HepG2 (cell line): ENCODE measurements around the gene TADA2B. TPM values are rescaled to one million over a fixed set of nuclear protein-coding genes. Genes with fewer than 3 reads are reported as not detected.
A peak's percentile ranks its signal among the peaks of the same experiment; 100 is the strongest.

Source experiments
- ATAC-seq: fragments of 200-7000 bp; cut with Tn5 transposase; 3 replicates; pipeline ENCODE4 v1.9.1; 2020; ENCODE audit warnings: mild to moderate bottlenecking, moderate library complexity
- BruUV-seq: library from RNA; stranded (reverse); fragments of 400-500 nt; replicated peaks from 2 replicates; lab custom pipeline; 2021; lab: Mats Ljungman, UMichigan
- CTCF ChIA-PET: fragments of 300-600 bp; formaldehyde crosslinking; extraction: SDS; loops from one replicate; lab custom pipeline; 2021; ENCODE audit warnings: low total read pairs, inconsistent platforms, low intra/inter-chr PET ratio; lab: Yijun Ruan, JAX
- POLR2A ChIA-PET: fragments of 350-600 bp; sonication (Branson Sonifier 250); formaldehyde crosslinking; loops from one replicate; lab custom pipeline; 2020; ENCODE audit warnings: antibody characterized with exemption, inconsistent platforms; lab: Yijun Ruan, JAX
- DNase-seq: peaks from one replicate; pipeline ENCODE4 v3.0.0-alpha.2; 2015; ENCODE audit warnings: low spot score
- FAIRE-seq: peaks from 3 replicates; lab custom pipeline; 2011; peaks lifted over from hg19 to GRCh38; lab: Jason Lieb, UNC
- H2AFZ ChIP-seq: one replicate; pipeline ENCODE4 v1.6.1; 2011; ENCODE audit warnings: low read length, inconsistent platforms
- H3K27ac ChIP-seq: fragments of 300-600 bp; 3 replicates; pipeline ENCODE4 v1.8.0; 2011; ENCODE audit warnings: mixed run types, mild to moderate bottlenecking, mixed read lengths, low read length, inconsistent platforms; ENCODE audit not compliant: insufficient read depth; ENCODE audit errors: extremely low read length
- H3K27me3 ChIP-seq, 2 experiments: fragments of 200-600 bp in 1 of 2; 2 replicates in 1 of 2; 3 replicates in 1 of 2; pipeline versions ENCODE4 v1.6.0 to v1.8.0; 2011; ENCODE audit warnings: low read length in 2 of 2, mild to moderate bottlenecking in 2 of 2, moderate library complexity in 2 of 2, inconsistent platforms in 1 of 2; ENCODE audit not compliant: insufficient read depth in 2 of 2, control insufficient read depth in 1 of 2
- H3K36me3 ChIP-seq, 2 experiments: fragments of 200-600 bp in 1 of 2; replicated peaks in 1 of 2; 2 replicates in 1 of 2; 3 replicates in 1 of 2; pipeline versions ENCODE4 v1.5.1 to v1.8.0; 2011; ENCODE audit warnings: low read length in 2 of 2, inconsistent platforms in 1 of 2; ENCODE audit not compliant: insufficient read depth in 2 of 2, control insufficient read depth in 1 of 2
- H3K4me1 ChIP-seq: 2 replicates; pipeline ENCODE4 v1.5.1; 2012; ENCODE audit warnings: low read length, inconsistent platforms; ENCODE audit not compliant: insufficient read depth
- H3K4me2 ChIP-seq: 2 replicates; pipeline ENCODE4 v1.6.0; 2011; ENCODE audit warnings: low read depth, low read length, inconsistent platforms
- H3K4me3 ChIP-seq, 3 experiments: fragments of 200-600 bp in 1 of 3; sonication (generic), shearing (Covaris generic) in 1 of 3; replicated peaks in 1 of 3; 2 replicates each; pipeline ENCODE4 v1.5.1; 2011 to 2016; ENCODE audit warnings: low read length in 3 of 3, inconsistent platforms in 2 of 3, low read depth in 2 of 3, mild to moderate bottlenecking in 2 of 3, control low read depth in 1 of 3, mixed read lengths in 1 of 3; ENCODE audit not compliant: insufficient read depth in 1 of 3
- H3K79me2 ChIP-seq: one replicate; pipeline ENCODE4 v1.6.1; 2011; ENCODE audit warnings: low read length, inconsistent platforms; ENCODE audit not compliant: insufficient read depth
- H3K9ac ChIP-seq: 2 replicates; pipeline ENCODE4 v1.6.0; 2011; ENCODE audit warnings: mild to moderate bottlenecking, low read depth, low read length, inconsistent platforms; ENCODE audit not compliant: insufficient read depth
- H3K9me3 ChIP-seq: 2 replicates; pipeline ENCODE4 v1.5.1; 2012; ENCODE audit warnings: mild to moderate bottlenecking, low read length
- H4K20me1 ChIP-seq: 2 replicates; pipeline ENCODE4 v1.6.0; 2011; ENCODE audit warnings: inconsistent platforms, mild to moderate bottlenecking, low read length, moderate library complexity; ENCODE audit not compliant: insufficient read depth
- GZF1 ChIP-seq: sonication (generic); formaldehyde crosslinking; IDR thresholded peaks from 2 replicates; pipeline ENCODE4 v1.5.1; 2020; ENCODE audit warnings: mild to moderate bottlenecking, missing genetic modification reagents
- POLR2A ChIP-seq, 2 experiments: IDR thresholded peaks; 2 replicates each; pipeline ENCODE4 v1.6.1; 2011; ENCODE audit warnings: low read depth in 2 of 2, low read length in 2 of 2, mild to moderate bottlenecking in 1 of 2, moderate library complexity in 1 of 2; ENCODE audit not compliant: insufficient read depth in 1 of 2
- POLR2AphosphoS5 ChIP-seq: IDR thresholded peaks from 2 replicates; pipeline ENCODE4 v1.6.1; 2012; ENCODE audit warnings: low read depth, low read length
- POLR2G ChIP-seq: fragments of 200-400 bp; formaldehyde crosslinking; IDR thresholded peaks from 2 replicates; pipeline ENCODE4 v1.6.1; 2018; ENCODE audit warnings: mild to moderate bottlenecking, low read depth, low read length, moderate library complexity
- SIN3A ChIP-seq: IDR thresholded peaks from 2 replicates; pipeline ENCODE4 v1.6.1; 2011; ENCODE audit warnings: low read depth, mild to moderate bottlenecking, control low read depth, low read length, borderline replicate concordance
- SMAD3 ChIP-seq: sonication (generic); formaldehyde crosslinking; IDR thresholded peaks from 2 replicates; pipeline ENCODE4 v1.4.0; 2020; ENCODE audit warnings: missing genetic modification reagents
- SRF ChIP-seq: IDR thresholded peaks from 2 replicates; pipeline ENCODE4 v1.6.1; 2011; ENCODE audit warnings: mild to moderate bottlenecking, low read depth, low read length, moderate library complexity
- TAF1 ChIP-seq: sonication (generic); formaldehyde crosslinking; IDR thresholded peaks from 2 replicates; pipeline ENCODE4 v1.4.0; 2020; ENCODE audit warnings: missing genetic modification reagents
- ZMAT3 ChIP-seq: sonication (generic); formaldehyde crosslinking; conservative IDR thresholded peaks from 2 replicates; pipeline ENCODE4 v1.7.0; 2021; ENCODE audit warnings: missing genetic modification reagents
- ZNF441 ChIP-seq: sonication (generic); formaldehyde crosslinking; IDR thresholded peaks from 2 replicates; pipeline ENCODE4 v1.7.0; 2021; ENCODE audit warnings: missing genetic modification reagents, borderline replicate concordance
- ZNF7 ChIP-seq: IDR thresholded peaks from 2 replicates; pipeline ENCODE4 v1.6.1; 2016; ENCODE audit warnings: missing biosample characterization, missing genetic modification reagents
- ZNF775 ChIP-seq: sonication (generic); formaldehyde crosslinking; IDR thresholded peaks from 2 replicates; pipeline ENCODE4 v1.4.0; 2020; ENCODE audit warnings: missing genetic modification reagents, mild to moderate bottlenecking, moderate library complexity, borderline replicate concordance
- ZNF839 ChIP-seq: sonication (generic); formaldehyde crosslinking; IDR thresholded peaks from 2 replicates; pipeline ENCODE4 v1.4.0; 2020; ENCODE audit warnings: missing genetic modification reagents, mild to moderate bottlenecking, borderline replicate concordance
- WGBS: methylation state at CpG from one replicate; pipeline ENCODE4 v1.1.6; 2017; ENCODE audit warnings: low lambda C conversion rate; 5-methylcytosine and 5-hydroxymethylcytosine counted together
- in situ Hi-C: cut with HindIII; loops from 2 replicates; pipeline ENCODE4 v1.10.0; 2017; ENCODE audit warnings: low pct_unique_long_range_greater_than_20kb; ENCODE audit not compliant: extremely low pct_ligation_motif_present
- intact Hi-C: fragments of 100-400 bp; cut with micrococcal nuclease; formaldehyde crosslinking; loops from one replicate; pipeline ENCODE4 v1.10.0; 2022; ENCODE audit not compliant: unreplicated experiment
- polyA plus RNA-seq, 8 experiments: library from polyadenylated mRNA; depleted of rRNA in 3 of 8; stranded (reverse) in 7 of 8; unstranded in 1 of 8; fragments of >200 nt; fragmentation: Illumina TruSeq in 4 of 8; extraction: Trizol in 4 of 8; gene quantifications; 2 replicates each; pipeline versions ENCODE4 v1.2.1 to v1.2.3, GENCODE V29; 2011 to 2016; ENCODE audit warnings: low read depth in 4 of 8, missing spikeins in 1 of 8, mixed read lengths in 1 of 8; ENCODE audit not compliant: insufficient read depth in 1 of 8
- total RNA-seq, 5 experiments: library from RNA; depleted of rRNA; stranded (reverse); fragments of >200 nt; fragmentation: Illumina TruSeq; extraction: Trizol; gene quantifications; 2 replicates each; pipeline ENCODE4 v1.2.3, GENCODE V29; 2016; ENCODE audit warnings: low read depth in 1 of 5
- TF ChIP-seq, protein P1 (sequence below): IDR thresholded peaks from 2 replicates; pipeline ENCODE4 v1.6.1; 2016; ENCODE audit warnings: control low read depth
- TF ChIP-seq, protein P2 (sequence below): sonication (generic); formaldehyde crosslinking; IDR thresholded peaks from 2 replicates; pipeline ENCODE4 v1.4.0; 2020; ENCODE audit warnings: missing genetic modification reagents
- TF ChIP-seq, protein P3 (sequence below): sonication (generic); formaldehyde crosslinking; IDR thresholded peaks from 2 replicates; pipeline ENCODE4 v1.5.0; 2020; ENCODE audit warnings: mild to moderate bottlenecking, missing genetic modification reagents, borderline replicate concordance

Gene TADA2B
- total and polyA plus RNA-seq, 2 of the 13 experiments (the other 11 are each of a cell fraction or from before 2014, with no cell fraction given): 4.6 to 8.9 TPM

DNA sequence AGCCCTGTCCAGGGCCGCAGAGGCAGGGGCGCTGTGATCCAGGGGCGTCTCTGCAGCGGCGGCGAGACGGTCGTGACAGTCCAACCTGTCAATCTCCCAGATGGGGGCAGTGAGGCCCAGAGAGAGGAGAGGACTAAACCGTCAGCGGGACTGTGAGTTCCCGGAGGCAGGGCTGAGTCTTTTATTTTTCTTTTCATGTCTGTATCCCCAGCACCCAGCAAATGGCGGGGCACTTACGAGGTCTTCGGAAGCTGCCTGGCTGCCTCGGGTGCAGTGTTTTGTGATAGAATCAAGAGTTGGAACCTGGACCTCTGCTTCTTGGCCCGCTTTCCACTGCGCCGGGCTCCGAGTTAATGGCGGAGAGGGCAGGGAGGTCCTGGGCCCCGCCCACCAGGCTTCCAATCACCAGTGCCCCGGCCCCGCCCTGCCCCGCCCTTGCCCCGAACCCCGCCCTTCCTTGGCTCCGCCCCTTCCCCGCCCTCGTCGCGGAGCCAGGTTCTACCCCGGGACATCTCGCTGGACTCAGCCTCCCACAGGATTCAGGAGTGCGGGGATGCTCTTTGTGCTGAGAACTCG, 59.9 kb downstream of the TADA2B start:
- Histone ChIP-seq H2AFZ (peak overlapping the region; percentile 77), H3K36me3 (no peaks in the 10 kb centered on the region), H3K4me1 (peaks cover 46% of the 10 kb centered on the region), H3K4me2 (peak overlapping the region; percentile 99), H3K9me3 (no peaks in the 10 kb centered on the region), H3K27ac (peak overlapping the region; percentile 92), H3K4me3 (peak overlapping the region; percentile 80 to 88 (median 82)), H3K79me2 (no peaks in the 10 kb centered on the region), H3K9ac (peak overlapping the region; percentile 73), H4K20me1 (no peaks in the 10 kb centered on the region), H3K27me3 (peaks cover 1 to 5% of the 10 kb centered on the region in 2 experiments; a peak in 2 of 5 replicates)
- in situ Hi-C loops (no loop called here), intact Hi-C loops (loop anchor here (2.0 to 5.0 kb wide), 2 partner anchors 64 to 84 kb away; no protein-coding TSS in a partner anchor)
- POLR2A ChIA-PET: interaction anchor here (0.7 to 1.8 kb wide), 7 partner anchors 9 to 335 kb away, joined by 3 to 13 read pairs (median 5); partner anchors contain the start of gene GRPEL1
- WGBS: 0% methylated on average over 16 of the region's 35 CpGs
- CTCF ChIA-PET: interaction anchor here (2.0 kb wide), 1 partner anchor 83 kb away, joined by 7 read pairs; no protein-coding TSS in a partner anchor
- DNase-seq (peak; percentile 64), FAIRE-seq (no peak), ATAC-seq (peak; percentile 71)
- TSS peak; percentile 96 for BruUV-seq
- TF ChIP-seq GZF1 (CRISPR knock-in tag) (0 out of 2 replicates have a peak, but pooled peaks have one; percentile 42), POLR2AphosphoS5 (peak; percentile 77), TAF1 (CRISPR knock-in tag) (peak; percentile 48; the same call in 1 of the 2 replicates), ZNF775 (CRISPR knock-in tag) (no peak), ZMAT3 (CRISPR knock-in tag) (0 out of 2 replicates have a peak, but pooled peaks have one; percentile 21), SMAD3 (CRISPR knock-in tag) (0 out of 2 replicates have a peak, but pooled peaks have one; percentile 39), ZNF7 (CRISPR knock-in tag) (0 out of 2 replicates have a peak, but pooled peaks have one; percentile 31), POLR2A (IDR thresholded peaks at IDR 0.05; ENCODE audit: insufficient read depth in 1 of 2, low read depth in 2 of 2, low read length in 2 of 2) (peak; percentile 26 to 59; a peak in 2 of 4 replicates), POLR2G (peak; percentile 58; the same call in 1 of the 2 replicates), SIN3A (0 out of 2 replicates have a peak, but pooled peaks have one; percentile 8), SRF (no peak), ZNF441 (0 out of 2 replicates have a peak, but pooled peaks have one; percentile 5), ZNF839 (CRISPR knock-in tag) (no peak)
- TF ChIP-seq, protein P1, sequence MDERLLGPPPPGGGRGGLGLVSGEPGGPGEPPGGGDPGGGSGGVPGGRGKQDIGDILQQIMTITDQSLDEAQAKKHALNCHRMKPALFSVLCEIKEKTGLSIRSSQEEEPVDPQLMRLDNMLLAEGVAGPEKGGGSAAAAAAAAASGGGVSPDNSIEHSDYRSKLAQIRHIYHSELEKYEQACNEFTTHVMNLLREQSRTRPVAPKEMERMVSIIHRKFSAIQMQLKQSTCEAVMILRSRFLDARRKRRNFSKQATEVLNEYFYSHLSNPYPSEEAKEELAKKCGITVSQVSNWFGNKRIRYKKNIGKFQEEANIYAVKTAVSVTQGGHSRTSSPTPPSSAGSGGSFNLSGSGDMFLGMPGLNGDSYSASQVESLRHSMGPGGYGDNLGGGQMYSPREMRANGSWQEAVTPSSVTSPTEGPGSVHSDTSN: peak; percentile 28; the same call in 1 of the 2 replicates
- TF ChIP-seq, protein P2, sequence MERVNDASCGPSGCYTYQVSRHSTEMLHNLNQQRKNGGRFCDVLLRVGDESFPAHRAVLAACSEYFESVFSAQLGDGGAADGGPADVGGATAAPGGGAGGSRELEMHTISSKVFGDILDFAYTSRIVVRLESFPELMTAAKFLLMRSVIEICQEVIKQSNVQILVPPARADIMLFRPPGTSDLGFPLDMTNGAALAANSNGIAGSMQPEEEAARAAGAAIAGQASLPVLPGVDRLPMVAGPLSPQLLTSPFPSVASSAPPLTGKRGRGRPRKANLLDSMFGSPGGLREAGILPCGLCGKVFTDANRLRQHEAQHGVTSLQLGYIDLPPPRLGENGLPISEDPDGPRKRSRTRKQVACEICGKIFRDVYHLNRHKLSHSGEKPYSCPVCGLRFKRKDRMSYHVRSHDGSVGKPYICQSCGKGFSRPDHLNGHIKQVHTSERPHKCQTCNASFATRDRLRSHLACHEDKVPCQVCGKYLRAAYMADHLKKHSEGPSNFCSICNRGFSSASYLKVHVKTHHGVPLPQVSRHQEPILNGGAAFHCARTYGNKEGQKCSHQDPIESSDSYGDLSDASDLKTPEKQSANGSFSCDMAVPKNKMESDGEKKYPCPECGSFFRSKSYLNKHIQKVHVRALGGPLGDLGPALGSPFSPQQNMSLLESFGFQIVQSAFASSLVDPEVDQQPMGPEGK (CRISPR knock-in tag): peak; percentile 9; the same call in 1 of the 2 replicates
- TF ChIP-seq, protein P3, sequence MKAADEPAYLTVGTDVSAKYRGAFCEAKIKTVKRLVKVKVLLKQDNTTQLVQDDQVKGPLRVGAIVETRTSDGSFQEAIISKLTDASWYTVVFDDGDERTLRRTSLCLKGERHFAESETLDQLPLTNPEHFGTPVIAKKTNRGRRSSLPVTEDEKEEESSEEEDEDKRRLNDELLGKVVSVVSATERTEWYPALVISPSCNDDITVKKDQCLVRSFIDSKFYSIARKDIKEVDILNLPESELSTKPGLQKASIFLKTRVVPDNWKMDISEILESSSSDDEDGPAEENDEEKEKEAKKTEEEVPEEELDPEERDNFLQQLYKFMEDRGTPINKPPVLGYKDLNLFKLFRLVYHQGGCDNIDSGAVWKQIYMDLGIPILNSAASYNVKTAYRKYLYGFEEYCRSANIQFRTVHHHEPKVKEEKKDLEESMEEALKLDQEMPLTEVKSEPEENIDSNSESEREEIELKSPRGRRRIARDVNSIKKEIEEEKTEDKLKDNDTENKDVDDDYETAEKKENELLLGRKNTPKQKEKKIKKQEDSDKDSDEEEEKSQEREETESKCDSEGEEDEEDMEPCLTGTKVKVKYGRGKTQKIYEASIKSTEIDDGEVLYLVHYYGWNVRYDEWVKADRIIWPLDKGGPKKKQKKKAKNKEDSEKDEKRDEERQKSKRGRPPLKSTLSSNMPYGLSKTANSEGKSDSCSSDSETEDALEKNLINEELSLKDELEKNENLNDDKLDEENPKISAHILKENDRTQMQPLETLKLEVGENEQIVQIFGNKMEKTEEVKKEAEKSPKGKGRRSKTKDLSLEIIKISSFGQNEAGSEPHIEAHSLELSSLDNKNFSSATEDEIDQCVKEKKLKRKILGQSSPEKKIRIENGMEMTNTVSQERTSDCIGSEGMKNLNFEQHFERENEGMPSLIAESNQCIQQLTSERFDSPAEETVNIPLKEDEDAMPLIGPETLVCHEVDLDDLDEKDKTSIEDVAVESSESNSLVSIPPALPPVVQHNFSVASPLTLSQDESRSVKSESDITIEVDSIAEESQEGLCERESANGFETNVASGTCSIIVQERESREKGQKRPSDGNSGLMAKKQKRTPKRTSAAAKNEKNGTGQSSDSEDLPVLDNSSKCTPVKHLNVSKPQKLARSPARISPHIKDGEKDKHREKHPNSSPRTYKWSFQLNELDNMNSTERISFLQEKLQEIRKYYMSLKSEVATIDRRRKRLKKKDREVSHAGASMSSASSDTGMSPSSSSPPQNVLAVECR: peak; percentile 41
